Measurements from ENCODE around the gene NKG7.

Gene NKG7

GRCh38 chr19:51331716-51332115 is 40.7 kb downstream of the NKG7 start:
- H3K9me3 ChIP-seq (ENCODE audit: control insufficient read depth in 2 of 2, low read length in 2 of 2): peaks cover 0 to 4% of the 10 kb centered on the region in 2 donors
- no peak overlapping the region for H3K9ac ChIP-seq (ENCODE audit: low read length in 2 of 2)
- H3K36me3 ChIP-seq (ENCODE audit: control insufficient read depth in 2 of 2, insufficient read depth in 2 of 2, low read length in 2 of 2): peaks cover 0 to 4% of the 10 kb centered on the region in 2 donors
- H3K27me3 ChIP-seq (ENCODE audit: control insufficient read depth in 1 of 2, insufficient read depth in 2 of 2, low read length in 2 of 2): peaks cover 13 to 20% of the 10 kb centered on the region in 2 donors
- H3K4me1 ChIP-seq (ENCODE audit: control insufficient read depth, insufficient read depth, low read length): no peaks in the 10 kb centered on the region
- H3K4me3 ChIP-seq (ENCODE audit: low read length in 2 of 2): no peak overlapping the region
- no peak overlapping the region for H3K27ac ChIP-seq (ENCODE audit: low read length)

DNA sequence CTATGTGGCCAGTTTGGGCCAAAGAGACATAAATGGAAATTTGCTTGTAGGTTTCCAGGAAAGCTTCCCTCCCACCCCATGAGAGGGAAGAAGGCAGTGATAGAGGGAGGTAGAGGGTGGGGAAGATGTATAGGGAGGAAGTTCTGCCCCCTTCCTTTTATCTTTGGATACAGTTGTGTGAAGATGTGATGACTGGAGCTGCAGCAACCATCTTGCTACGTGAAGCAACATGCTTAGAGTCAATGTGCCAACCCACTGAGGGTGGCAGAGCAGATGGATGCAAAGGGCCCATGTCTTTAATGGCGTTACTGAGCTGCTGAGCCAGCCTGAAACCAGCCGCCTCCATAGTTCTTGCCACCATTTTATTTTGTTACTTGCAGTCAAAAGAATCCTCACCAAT is 41.3 kb downstream of the NKG7 start:
- no peak overlapping the region for H3K4me3 ChIP-seq (ENCODE audit: low read length in 2 of 2)
- no peaks in the 10 kb centered on the region for H3K4me1 ChIP-seq (ENCODE audit: control insufficient read depth, insufficient read depth, low read length)
- H3K36me3 ChIP-seq (ENCODE audit: control insufficient read depth in 2 of 2, insufficient read depth in 2 of 2, low read length in 2 of 2): peaks cover 0 to 4% of the 10 kb centered on the region in 2 donors
- no peak overlapping the region for H3K9ac ChIP-seq (ENCODE audit: low read length in 2 of 2)
- peaks cover 0 to 4% of the 10 kb centered on the region in 2 donors for H3K9me3 ChIP-seq (ENCODE audit: control insufficient read depth in 2 of 2, low read length in 2 of 2)
- peaks cover 14 to 21% of the 10 kb centered on the region in 2 donors for H3K27me3 ChIP-seq (ENCODE audit: control insufficient read depth in 1 of 2, insufficient read depth in 2 of 2, low read length in 2 of 2)
- H3K27ac ChIP-seq (ENCODE audit: low read length): no peak overlapping the region

- Histone ChIP-seq H3K27me3 (ENCODE audit: control insufficient read depth in 1 of 2, insufficient read depth in 2 of 2, low read length in 2 of 2) (peaks cover 21 to 28% of the 10 kb centered on the region in 2 donors), H3K36me3 (ENCODE audit: control insufficient read depth in 2 of 2, insufficient read depth in 2 of 2, low read length in 2 of 2) (peaks cover 0 to 4% of the 10 kb centered on the region in 2 donors), H3K27ac (ENCODE audit: low read length) (no peak overlapping the region), H3K9me3 (ENCODE audit: control insufficient read depth in 2 of 2, low read length in 2 of 2) (peaks cover 0 to 4% of the 10 kb centered on the region in 2 donors), H3K4me1 (ENCODE audit: control insufficient read depth, insufficient read depth, low read length) (no peaks in the 10 kb centered on the region), H3K9ac (ENCODE audit: low read length in 2 of 2) (no peak overlapping the region), H3K4me3 (ENCODE audit: low read length in 2 of 2) (no peak overlapping the region)
Measured at GRCh38 chr19:51330366-51330765, 42.1 kb downstream of the NKG7 start.

DNA sequence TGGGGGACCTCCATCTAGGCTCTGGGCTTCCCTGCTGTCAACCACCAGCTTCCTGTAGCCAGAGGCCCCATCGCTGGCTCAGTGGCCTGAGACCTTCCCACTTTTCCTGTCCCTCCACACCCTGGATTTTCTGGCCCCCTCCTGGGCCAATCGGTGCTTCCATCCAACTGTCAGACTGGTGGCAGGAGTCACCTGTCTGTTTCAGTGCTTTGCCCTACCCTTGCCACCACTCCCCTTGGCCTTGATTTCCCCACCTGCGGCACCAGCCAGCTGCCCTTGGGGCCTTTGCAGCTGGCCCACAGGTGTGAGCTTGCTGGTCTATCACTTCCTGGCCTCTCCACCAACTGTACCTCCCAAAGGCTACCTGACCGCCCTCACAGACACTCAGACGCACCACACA is 43.0 kb downstream of the NKG7 start:
- Histone ChIP-seq H3K27me3 (ENCODE audit: control insufficient read depth in 1 of 2, insufficient read depth in 2 of 2, low read length in 2 of 2) (peaks cover 21 to 28% of the 10 kb centered on the region in 2 donors), H3K27ac (ENCODE audit: low read length) (no peak overlapping the region), H3K9ac (ENCODE audit: low read length in 2 of 2) (no peak overlapping the region), H3K9me3 (ENCODE audit: control insufficient read depth in 2 of 2, low read length in 2 of 2) (peaks cover 0 to 4% of the 10 kb centered on the region in 2 donors), H3K4me1 (ENCODE audit: control insufficient read depth, insufficient read depth, low read length) (no peaks in the 10 kb centered on the region), H3K4me3 (ENCODE audit: low read length in 2 of 2) (no peak overlapping the region), H3K36me3 (ENCODE audit: control insufficient read depth in 2 of 2, insufficient read depth in 2 of 2, low read length in 2 of 2) (peaks cover 0 to 4% of the 10 kb centered on the region in 2 donors)

DNA sequence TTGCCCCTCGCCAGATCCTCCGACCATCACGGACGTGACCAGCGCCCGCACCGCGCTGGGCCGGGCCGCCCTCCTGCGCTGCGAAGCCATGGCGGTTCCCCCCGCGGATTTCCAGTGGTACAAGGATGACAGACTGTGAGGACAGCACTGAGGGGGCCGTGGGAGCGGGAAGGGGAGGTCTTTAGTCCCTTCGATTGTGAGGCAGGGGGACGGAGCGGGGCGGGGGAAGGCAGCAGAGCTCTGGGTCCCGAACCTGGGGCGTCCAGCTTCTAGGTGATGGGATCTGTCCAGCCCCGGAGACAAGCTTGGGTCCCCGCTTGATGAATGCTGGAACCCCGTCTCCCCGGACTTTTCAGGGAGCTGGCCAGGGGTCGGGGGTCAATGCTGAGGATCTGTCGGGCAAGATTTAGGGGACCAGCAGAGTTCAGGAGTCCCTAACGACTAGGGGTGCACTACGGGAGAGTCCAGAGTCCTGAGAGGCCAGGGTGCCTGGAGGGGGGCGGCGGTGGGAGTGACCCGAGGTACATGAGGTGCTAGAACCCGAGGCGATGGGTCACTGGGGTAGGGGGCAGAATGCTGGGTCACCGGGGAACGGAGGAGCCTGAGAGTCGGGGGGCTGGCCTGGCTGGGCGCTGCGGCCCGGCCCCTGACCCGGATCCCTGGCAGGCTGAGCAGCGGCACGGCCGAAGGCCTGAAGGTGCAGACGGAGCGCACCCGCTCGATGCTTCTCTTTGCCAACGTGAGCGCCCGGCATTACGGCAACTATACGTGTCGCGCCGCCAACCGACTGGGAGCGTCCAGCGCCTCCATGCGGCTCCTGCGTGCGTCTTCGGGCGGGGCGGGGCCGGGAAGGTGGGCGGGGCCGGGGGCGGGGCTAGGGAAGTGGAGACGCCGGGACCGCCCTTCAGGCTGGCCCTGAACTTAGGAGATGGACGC is 45.1 kb downstream of the NKG7 start:
- no peak overlapping the region for H3K27ac ChIP-seq (ENCODE audit: low read length)
- H3K4me3 ChIP-seq (ENCODE audit: low read length in 2 of 2): no peak overlapping the region
- H3K9me3 ChIP-seq (ENCODE audit: control insufficient read depth in 2 of 2, low read length in 2 of 2): peaks cover 0 to 4% of the 10 kb centered on the region in 2 donors
- H3K9ac ChIP-seq (ENCODE audit: low read length in 2 of 2): no peak overlapping the region
- peaks cover 0 to 4% of the 10 kb centered on the region in 2 donors for H3K36me3 ChIP-seq (ENCODE audit: control insufficient read depth in 2 of 2, insufficient read depth in 2 of 2, low read length in 2 of 2)
- H3K4me1 ChIP-seq (ENCODE audit: control insufficient read depth, insufficient read depth, low read length): no peaks in the 10 kb centered on the region
- H3K27me3 ChIP-seq (ENCODE audit: control insufficient read depth in 1 of 2, insufficient read depth in 2 of 2, low read length in 2 of 2): peaks cover 21 to 36% of the 10 kb centered on the region in 2 donors

- Histone ChIP-seq H3K27ac (ENCODE audit: low read length) (no peak overlapping the region), H3K4me3 (ENCODE audit: low read length in 2 of 2) (no peak overlapping the region), H3K9ac (ENCODE audit: low read length in 2 of 2) (no peak overlapping the region), H3K4me1 (ENCODE audit: control insufficient read depth, insufficient read depth, low read length) (no peaks in the 10 kb centered on the region), H3K36me3 (ENCODE audit: control insufficient read depth in 2 of 2, insufficient read depth in 2 of 2, low read length in 2 of 2) (peaks cover 0 to 4% of the 10 kb centered on the region in 2 donors), H3K27me3 (ENCODE audit: control insufficient read depth in 1 of 2, insufficient read depth in 2 of 2, low read length in 2 of 2) (peaks cover 21 to 42% of the 10 kb centered on the region in 2 donors), H3K9me3 (ENCODE audit: control insufficient read depth in 2 of 2, low read length in 2 of 2) (peaks cover 0 to 7% of the 10 kb centered on the region in 2 donors)
Measured at GRCh38 chr19:51326216-51327065, 46.0 kb downstream of the NKG7 start.

- peaks cover 21 to 44% of the 10 kb centered on the region in 2 donors for H3K27me3 ChIP-seq (ENCODE audit: control insufficient read depth in 1 of 2, insufficient read depth in 2 of 2, low read length in 2 of 2)
Measured at GRCh38 chr19:51325161-51325976, 47.1 kb downstream of the NKG7 start.

DNA sequence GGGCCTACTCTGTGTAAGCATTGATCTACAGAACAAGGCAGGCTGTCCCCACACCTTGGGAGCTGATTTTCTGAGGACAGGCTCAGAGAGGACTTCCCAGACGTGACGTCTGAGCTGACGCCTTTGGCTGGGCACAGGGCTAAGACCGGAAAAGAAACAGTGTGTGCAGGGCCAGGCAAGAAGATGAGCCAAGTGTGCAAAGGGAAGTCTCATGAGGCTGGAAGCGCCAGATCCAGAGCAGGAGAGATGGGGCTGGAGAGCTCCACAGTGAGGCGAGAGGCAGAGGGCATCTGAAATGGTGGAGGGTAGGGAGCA is 48.3 kb downstream of the NKG7 start:
- no peaks in the 10 kb centered on the region for H3K4me1 ChIP-seq (ENCODE audit: control insufficient read depth, insufficient read depth, low read length)
- no peak overlapping the region for H3K27ac ChIP-seq (ENCODE audit: low read length)
- H3K27me3 ChIP-seq (ENCODE audit: control insufficient read depth in 1 of 2, insufficient read depth in 2 of 2, low read length in 2 of 2): peaks cover 21 to 39% of the 10 kb centered on the region in 2 donors
- no peak overlapping the region for H3K4me3 ChIP-seq (ENCODE audit: low read length in 2 of 2)
- no peak overlapping the region for H3K9ac ChIP-seq (ENCODE audit: low read length in 2 of 2)
- peaks cover 0 to 3% of the 10 kb centered on the region in 2 donors for H3K9me3 ChIP-seq (ENCODE audit: control insufficient read depth in 2 of 2, low read length in 2 of 2)
- H3K36me3 ChIP-seq (ENCODE audit: control insufficient read depth in 2 of 2, insufficient read depth in 2 of 2, low read length in 2 of 2): no peaks in the 10 kb centered on the region

More at GRCh38 chr19:51325161-51325976, 47.1 kb downstream of the NKG7 start:
- no peak overlapping the region for H3K27ac ChIP-seq (ENCODE audit: low read length)
- H3K9me3 ChIP-seq (ENCODE audit: control insufficient read depth in 2 of 2, low read length in 2 of 2): peaks cover 0 to 3% of the 10 kb centered on the region in 2 donors
- H3K36me3 ChIP-seq (ENCODE audit: control insufficient read depth in 2 of 2, insufficient read depth in 2 of 2, low read length in 2 of 2): peaks cover 0 to under 1% of the 10 kb centered on the region in 2 donors
- H3K4me1 ChIP-seq (ENCODE audit: control insufficient read depth, insufficient read depth, low read length): no peaks in the 10 kb centered on the region
- H3K4me3 ChIP-seq (ENCODE audit: low read length in 2 of 2): no peak overlapping the region
- H3K9ac ChIP-seq (ENCODE audit: low read length in 2 of 2): no peak overlapping the region

- no peak overlapping the region for H3K9ac ChIP-seq (ENCODE audit: low read length in 2 of 2)
- H3K4me3 ChIP-seq (ENCODE audit: low read length in 2 of 2): no peak overlapping the region
- H3K27ac ChIP-seq (ENCODE audit: low read length): no peak overlapping the region
- H3K27me3 ChIP-seq (ENCODE audit: control insufficient read depth in 1 of 2, insufficient read depth in 2 of 2, low read length in 2 of 2): peaks cover 21 to 38% of the 10 kb centered on the region in 2 donors
- peaks cover 0 to 3% of the 10 kb centered on the region in 2 donors for H3K9me3 ChIP-seq (ENCODE audit: control insufficient read depth in 2 of 2, low read length in 2 of 2)
- no peaks in the 10 kb centered on the region for H3K4me1 ChIP-seq (ENCODE audit: control insufficient read depth, insufficient read depth, low read length)
- no peaks in the 10 kb centered on the region for H3K36me3 ChIP-seq (ENCODE audit: control insufficient read depth in 2 of 2, insufficient read depth in 2 of 2, low read length in 2 of 2)
Measured at GRCh38 chr19:51323481-51324166, 48.8 kb downstream of the NKG7 start.
